GM23338 (cell line): ENCODE measurements around the gene N4BP2L1. TPM values are rescaled to one million over a fixed set of nuclear protein-coding genes. Genes with fewer than 3 reads are reported as not detected.

ENCODE experiments used
- ATAC-seq: fragments of 200-7000 bp; cut with Tn5 transposase; 3 replicates; pipeline ENCODE4 v1.9.1; 2020
- DNase-seq: peaks from one replicate; pipeline ENCODE4 v3.0.0-alpha.2; 2015; ENCODE audit warnings: low spot score
- H2AFZ ChIP-seq: fragments of 200-600 bp; sonication (generic); 2 replicates; pipeline ENCODE4 v1.8.0; 2016; ENCODE audit warnings: antibody characterized with exemption, mild to moderate bottlenecking, moderate library complexity
- H3F3A ChIP-seq: fragments of 200-600 bp; sonication (generic); replicated peaks from 2 replicates; pipeline ENCODE4 v1.8.0; 2017; ENCODE audit warnings: antibody characterized with exemption, mixed run types, low read depth
- H3K27ac ChIP-seq: fragments of 200-600 bp; sonication (generic); 2 replicates; pipeline ENCODE4 v1.6.1; 2016; ENCODE audit warnings: low read depth
- H3K27me3 ChIP-seq: fragments of 200-600 bp; sonication (generic); 2 replicates; pipeline ENCODE4 v1.8.0; 2016; ENCODE audit warnings: mild to moderate bottlenecking, mixed run types, moderate library complexity; ENCODE audit not compliant: insufficient read depth
- H3K36me3 ChIP-seq: fragments of 200-600 bp; sonication (generic); 2 replicates; pipeline ENCODE4 v1.8.0; 2016; ENCODE audit warnings: mild to moderate bottlenecking; ENCODE audit not compliant: insufficient read depth
- H3K4me1 ChIP-seq: fragments of 200-600 bp; sonication (generic); 2 replicates; pipeline ENCODE4 v1.8.0; 2016; ENCODE audit warnings: mild to moderate bottlenecking, moderate library complexity; ENCODE audit not compliant: insufficient read depth
- H3K4me2 ChIP-seq: fragments of 200-600 bp; sonication (generic); 2 replicates; pipeline ENCODE4 v1.7.1; 2017; ENCODE audit warnings: mixed run types
- H3K4me3 ChIP-seq: fragments of 200-600 bp; sonication (generic); 2 replicates; pipeline ENCODE4 v1.6.1; 2016; ENCODE audit warnings: mixed run types
- H3K79me2 ChIP-seq: fragments of 200-600 bp; sonication (generic); replicated peaks from 2 replicates; pipeline ENCODE4 v1.8.0; 2017; ENCODE audit warnings: mild to moderate bottlenecking; ENCODE audit not compliant: insufficient read depth
- H3K9me2 ChIP-seq: fragments of 200-600 bp; sonication (generic); 2 replicates; pipeline ENCODE4 v1.8.0; 2017; ENCODE audit not compliant: insufficient read depth
- H4K20me1 ChIP-seq: fragments of 200-600 bp; sonication (generic); replicated peaks from 2 replicates; pipeline ENCODE4 v1.8.0; 2017; ENCODE audit warnings: mild to moderate bottlenecking; ENCODE audit not compliant: insufficient read depth
- H3K27ac Mint-ChIP-seq: 2 replicates; pipeline ENCODE4 v1.8.0; 2020; ENCODE audit warnings: inconsistent platforms, mild to moderate bottlenecking, moderate library complexity, mixed read lengths
- H3K27me3 Mint-ChIP-seq: 3 replicates; pipeline ENCODE4 v1.8.0; 2022; ENCODE audit warnings: low read depth, mild to moderate bottlenecking, moderate library complexity, mixed read lengths, inconsistent platforms; ENCODE audit not compliant: insufficient read depth, poor library complexity
- H3K36me3 Mint-ChIP-seq: 3 replicates; pipeline ENCODE4 v1.8.0; 2021; ENCODE audit warnings: low read depth, mild to moderate bottlenecking, inconsistent platforms, moderate library complexity, mixed read lengths
- H3K4me1 Mint-ChIP-seq: 3 replicates; pipeline ENCODE4 v1.8.0; 2020; ENCODE audit warnings: mild to moderate bottlenecking, inconsistent platforms, mixed read lengths
- H3K4me3 Mint-ChIP-seq: 3 replicates; pipeline ENCODE4 v1.8.0; 2021; ENCODE audit warnings: moderate library complexity, mild to moderate bottlenecking, inconsistent platforms, mixed read lengths
- H3K9me3 Mint-ChIP-seq: 3 replicates; pipeline ENCODE4 v1.8.0; 2020; ENCODE audit warnings: moderate library complexity, mild to moderate bottlenecking, inconsistent platforms, mixed read lengths
- CREB1 ChIP-seq: fragments of 250-450 bp; sonication (Bioruptor Pico); IDR thresholded peaks from 2 replicates; pipeline ENCODE4 v1.5.0; 2020; ENCODE audit warnings: low read depth, mild to moderate bottlenecking, moderate library complexity
- CTCF ChIP-seq, 2 experiments: fragments of 200-600 bp in 1 of 2; sonication (generic) in 1 of 2; conservative IDR thresholded peaks; 2 replicates each; pipeline versions ENCODE4 v1.5.1 to v1.6.1; 2016 to 2017; ENCODE audit warnings: antibody characterized with exemption in 2 of 2, low read depth in 2 of 2, mild to moderate bottlenecking in 2 of 2, moderate library complexity in 1 of 2
- EZH2phosphoT487 ChIP-seq: fragments of 200-600 bp; sonication (generic); IDR thresholded peaks from one replicate; pipeline ENCODE4 v1.8.1; 2018; ENCODE audit warnings: antibody characterized with exemption; ENCODE audit not compliant: unreplicated experiment
- JUNB ChIP-seq: IDR thresholded peaks from one replicate; pipeline ENCODE4 v1.6.1; 2016; ENCODE audit warnings: antibody characterized with exemption; ENCODE audit not compliant: unreplicated experiment
- NANOG ChIP-seq: IDR thresholded peaks from 2 replicates; pipeline ENCODE4 v1.6.1; 2016; ENCODE audit warnings: antibody characterized with exemption, borderline replicate concordance
- POLR2AphosphoS5 ChIP-seq: IDR thresholded peaks from 2 replicates; pipeline ENCODE4 v1.6.1; 2016; ENCODE audit warnings: antibody characterized with exemption, low read depth
- ZNF462 ChIP-seq: fragments of 250-450 bp; sonication (Bioruptor Pico); IDR thresholded peaks from 2 replicates; pipeline ENCODE4 v1.5.0; 2020; ENCODE audit warnings: mild to moderate bottlenecking, moderate library complexity
- polyA plus RNA-seq: library from polyadenylated mRNA; unstranded; fragments of >200 nt; fragmentation: Nextera tagmentation; extraction: Ambion mirVana; gene quantifications from 2 replicates; pipeline ENCODE4 v1.2.1, GENCODE V29; 2016
- total RNA-seq: library from RNA; depleted of rRNA; stranded (reverse); fragments of >200 nt; shearing (Covaris generic); gene quantifications from 2 replicates; pipeline ENCODE4 v1.2.3, GENCODE V29; 2014

N4BP2L1 gene
- total and polyA plus RNA-seq, 2 experiments from 2014 or later, result 3.3 to 4.1 TPM

- TF ChIP-seq ZNF462 (CRISPR knock-in tag), result no peak
- TF ChIP-seq NANOG, result no peak
- TF ChIP-seq CREB1 (CRISPR knock-in tag), result no peak
- TF ChIP-seq POLR2AphosphoS5, result no peak
These were observed 40.7 kb upstream of the N4BP2L1 start (continued) for GRCh38 chr13:32468502-32469142.

GRCh38 chr13:32456591-32456990 lies 28.7 kb upstream of the N4BP2L1 start:
- ATAC-seq (no peak), DNase-seq (no peak)
- peaks cover 12% of the 10 kb centered on the region; the same call in 2 of the 3 replicates for H3K9me3 Mint-ChIP-seq
- H3K4me1 Mint-ChIP-seq, result no peaks in the 10 kb centered on the region; the same call in 2 of the 3 replicates
- no peaks in the 10 kb centered on the region for H3K27me3 ChIP-seq
- peaks cover 15% of the 10 kb centered on the region for H3K36me3 Mint-ChIP-seq
- no peaks in the 10 kb centered on the region for H3F3A ChIP-seq
- no peak overlapping the region for H3K4me3 Mint-ChIP-seq
- H4K20me1 ChIP-seq, result no peaks in the 10 kb centered on the region
- no peak overlapping the region for H2AFZ ChIP-seq
- peaks cover 8% of the 10 kb centered on the region for H3K27me3 Mint-ChIP-seq
- H3K27ac Mint-ChIP-seq, result no peak overlapping the region
- H3K27ac ChIP-seq, result no peak overlapping the region
- H3K79me2 ChIP-seq, result no peaks in the 10 kb centered on the region
- no peaks in the 10 kb centered on the region for H3K9me2 ChIP-seq
- H3K4me2 ChIP-seq, result no peak overlapping the region
- H3K4me3 ChIP-seq, result no peak overlapping the region
- no peaks in the 10 kb centered on the region for H3K36me3 ChIP-seq
- H3K4me1 ChIP-seq, result no peaks in the 10 kb centered on the region
- TF ChIP-seq JUNB (no peak), CTCF (conservative IDR thresholded peaks at IDR 0.05; ENCODE audit: low read depth in 2 of 2) (no peak), NANOG (no peak), EZH2phosphoT487 (no peak), ZNF462 (CRISPR knock-in tag) (no peak)
